NCI-H2196 (cell line): Measurements from ENCODE around the gene SLC24A3.

Experiments used
- DNase-seq: peaks from one replicate; lab custom pipeline; 2025; ENCODE audit not compliant: unreplicated experiment; lab: John Stamatoyannopoulos, UW

The SLC24A3 gene

DNA sequence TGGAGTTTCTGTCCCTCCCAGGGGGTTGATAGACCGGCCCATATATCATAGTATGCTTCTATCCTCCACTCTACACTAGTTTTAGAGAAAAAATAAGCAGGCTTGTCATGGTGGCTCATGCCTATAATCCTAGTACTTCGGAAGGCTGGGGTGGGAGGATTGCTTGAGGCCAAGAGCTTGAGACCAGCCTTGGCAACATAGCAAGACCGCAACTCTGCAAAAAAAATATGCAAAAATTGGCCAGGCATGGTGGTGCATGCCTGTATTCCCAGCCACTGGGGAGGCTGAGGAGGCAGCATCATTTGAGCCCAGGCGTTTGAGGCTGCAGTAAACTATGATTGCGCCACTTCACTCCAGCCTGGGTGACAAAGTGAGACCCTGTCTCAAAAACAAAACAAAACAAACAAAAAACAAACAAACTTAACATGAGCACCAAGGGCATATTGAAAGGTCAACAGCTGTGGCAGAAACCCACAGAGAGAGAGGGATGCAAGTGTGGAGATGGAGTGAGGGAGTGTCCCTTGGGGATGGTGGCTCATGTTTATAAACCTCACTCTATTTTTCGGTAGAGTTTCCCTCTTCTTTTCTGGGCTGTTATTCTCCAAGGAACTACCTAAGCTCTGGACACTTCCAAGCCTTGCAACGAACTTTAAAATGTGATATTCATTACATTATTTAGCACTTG lies 24.1 kb downstream of the SLC24A3 start:
- DNase-seq = no peak

- DNase-seq = no peak
Measured at GRCh38 chr20:19241440-19241839, 29.0 kb downstream of the SLC24A3 start.

DNA sequence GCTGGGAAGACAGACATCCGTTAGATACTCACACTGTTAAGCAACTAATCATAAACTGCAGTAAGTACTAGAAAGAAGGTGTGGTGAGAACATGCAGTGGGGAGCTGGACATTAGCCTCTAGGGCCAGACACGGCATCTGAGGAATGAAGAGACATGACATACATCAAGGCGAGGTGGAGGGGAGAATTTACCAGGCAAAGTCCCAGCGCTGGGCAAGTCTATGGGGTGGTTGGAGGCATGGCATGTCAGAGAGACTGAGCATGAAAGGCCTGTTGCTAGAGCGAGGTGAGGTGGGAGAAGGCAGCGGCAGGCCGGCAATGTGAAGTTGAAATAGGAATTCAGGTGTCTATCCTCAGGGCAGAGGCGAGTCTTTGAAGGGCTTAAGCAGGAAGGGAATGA lies 31.8 kb downstream of the SLC24A3 start:
- DNase-seq = no peak

GRCh38 chr20:19249106-19249879 lies 36.9 kb downstream of the SLC24A3 start:
- DNase-seq = no peak

GRCh38 chr20:19250346-19250745 lies 37.9 kb downstream of the SLC24A3 start:
- no peak for DNase-seq

DNA sequence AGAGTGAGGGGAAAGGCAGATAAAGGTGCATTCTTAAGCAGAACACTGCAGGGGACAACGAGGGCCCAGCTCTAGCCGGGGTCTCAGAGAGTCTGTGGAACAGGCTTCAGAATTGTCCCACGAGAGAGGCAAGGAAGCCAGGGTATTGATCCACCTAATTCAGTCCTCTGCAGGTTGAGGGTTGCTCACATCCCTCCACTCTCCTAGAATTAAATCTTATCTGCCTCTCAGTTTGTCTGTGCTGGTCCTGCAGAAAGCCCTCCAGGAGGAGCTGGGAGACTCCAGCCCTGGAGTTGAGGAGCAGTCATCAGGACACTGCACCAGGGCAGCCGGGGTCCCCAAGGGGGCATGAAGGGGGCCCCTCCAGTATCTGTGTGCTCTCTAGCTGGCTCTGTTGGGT lies 39.1 kb downstream of the SLC24A3 start:
- no peak for DNase-seq

DNA sequence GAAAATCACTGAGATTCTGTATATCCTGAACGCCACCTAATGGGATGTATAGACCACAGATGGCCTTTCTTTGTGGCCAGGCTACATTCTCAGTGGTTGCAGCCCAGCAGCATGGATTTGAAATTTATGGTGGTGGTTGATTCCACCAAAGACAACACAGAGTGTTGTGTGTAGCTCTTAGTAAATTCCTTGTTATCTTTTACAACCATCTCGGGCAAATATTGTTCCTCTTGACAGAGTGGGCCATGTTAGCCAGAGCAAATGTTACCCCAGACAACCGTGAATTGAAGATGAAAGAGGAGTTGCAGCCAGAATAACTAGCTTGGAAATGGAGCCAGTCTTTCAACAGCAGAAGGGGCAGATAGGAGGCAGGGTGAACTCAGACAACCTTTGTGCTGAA lies 39.5 kb downstream of the SLC24A3 start:
- DNase-seq = no peak

DNA sequence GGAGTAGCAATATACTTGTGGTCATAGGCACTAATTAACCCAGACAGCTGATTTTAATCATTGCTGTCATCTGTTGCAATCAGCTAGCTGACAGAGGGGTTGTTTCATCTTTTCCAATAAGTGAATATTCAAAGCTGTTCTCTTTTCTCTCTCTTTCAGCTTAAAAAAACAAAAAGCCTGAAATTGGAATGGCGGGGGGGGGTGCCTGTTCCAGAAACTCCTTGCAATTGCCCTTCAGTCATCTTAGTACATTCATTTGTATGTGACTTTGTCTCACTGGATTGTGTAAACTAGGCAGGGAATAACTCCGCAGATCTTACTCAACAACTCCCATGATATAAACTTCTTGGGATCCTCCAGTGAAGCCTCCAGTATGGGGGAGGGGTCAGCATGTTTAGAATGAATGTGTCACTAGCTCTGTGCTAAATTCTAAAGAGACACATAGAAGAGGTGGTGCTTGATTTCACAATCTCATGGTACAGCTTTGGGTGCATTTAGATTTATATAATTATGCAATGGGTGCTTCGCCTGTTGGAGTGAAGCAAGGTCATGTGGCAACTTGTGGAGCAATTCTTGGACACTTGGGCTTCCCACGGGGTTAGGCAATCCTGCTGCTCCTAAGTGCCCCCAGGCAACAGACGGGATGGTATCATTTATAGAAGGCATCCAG lies 40.1 kb downstream of the SLC24A3 start:
- no peak for DNase-seq

DNA sequence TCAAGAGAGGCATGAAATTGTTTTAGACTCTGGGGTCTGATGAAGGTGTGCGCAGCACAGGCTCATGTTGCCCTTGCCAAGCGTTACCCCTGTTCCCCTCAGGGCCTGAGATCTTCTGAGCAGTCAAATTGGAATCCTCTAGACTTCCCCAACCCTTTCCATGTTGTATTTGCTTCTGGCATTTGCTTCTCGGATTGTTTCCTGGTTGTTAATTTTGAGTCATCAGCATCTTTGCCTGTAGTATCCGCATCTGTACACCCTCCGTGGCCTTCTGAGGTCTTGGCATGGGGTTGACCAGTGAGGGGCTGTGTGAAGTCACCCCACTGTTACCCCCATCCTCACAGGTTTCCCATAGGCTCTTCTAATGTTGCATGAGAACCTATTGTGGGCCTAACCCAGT lies 40.9 kb downstream of the SLC24A3 start:
- DNase-seq = no peak

GRCh38 chr20:19253916-19254820 lies 41.7 kb downstream of the SLC24A3 start:
- no peak for DNase-seq

GRCh38 chr20:19254956-19255355 lies 42.5 kb downstream of the SLC24A3 start:
- no peak for DNase-seq

DNA sequence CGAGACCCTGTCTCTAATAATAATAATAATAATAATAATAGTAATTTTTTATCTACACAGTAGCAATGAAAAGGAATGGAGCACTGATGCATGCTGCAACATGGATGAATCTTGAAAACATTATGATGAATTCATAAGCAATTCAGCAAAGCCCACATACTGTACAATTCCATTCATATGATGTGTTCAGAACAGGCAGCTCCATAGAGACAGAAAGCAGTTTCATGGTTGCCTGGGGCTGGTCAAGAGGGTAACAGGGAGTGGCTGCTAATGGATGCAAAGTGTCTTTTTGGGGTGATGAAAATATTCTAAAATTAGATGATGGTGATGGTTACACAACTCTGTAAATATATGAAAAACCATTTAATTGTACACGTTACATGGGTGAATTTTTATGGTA lies 43.6 kb downstream of the SLC24A3 start:
- DNase-seq = no peak

DNA sequence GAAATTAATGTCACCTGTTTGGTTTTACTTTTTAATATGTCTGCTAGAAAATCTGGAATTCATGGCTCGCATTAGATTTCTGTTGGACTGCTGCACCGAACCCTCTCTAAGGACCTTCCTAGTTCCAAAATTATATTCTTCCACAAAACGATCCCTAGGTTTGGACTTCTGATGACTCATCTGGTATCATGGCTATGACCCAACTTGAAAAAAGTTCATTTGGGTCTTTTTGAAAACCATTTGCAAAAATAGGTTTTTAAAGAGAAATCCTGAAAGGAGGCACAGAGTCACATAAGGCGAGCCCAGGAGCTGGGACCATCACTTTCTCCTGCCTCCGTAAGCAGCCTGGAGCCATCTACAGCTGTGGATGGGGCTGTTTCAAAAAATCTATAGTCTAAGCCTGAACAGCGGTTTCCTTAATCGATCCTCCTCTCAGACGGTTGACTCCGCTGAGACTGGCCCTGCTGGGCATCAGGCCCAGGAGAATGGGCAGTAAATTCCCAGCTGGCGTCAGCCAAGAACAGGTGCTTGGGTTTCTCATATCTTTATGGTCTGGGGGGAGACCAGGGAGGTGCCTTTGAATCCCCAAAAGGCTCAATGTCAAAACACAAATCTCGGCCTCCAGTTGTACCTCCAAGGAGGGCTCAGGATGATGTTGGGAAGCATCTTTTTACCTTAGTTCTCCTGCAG lies 44.6 kb downstream of the SLC24A3 start:
- peak; percentile 31 for DNase-seq

DNA sequence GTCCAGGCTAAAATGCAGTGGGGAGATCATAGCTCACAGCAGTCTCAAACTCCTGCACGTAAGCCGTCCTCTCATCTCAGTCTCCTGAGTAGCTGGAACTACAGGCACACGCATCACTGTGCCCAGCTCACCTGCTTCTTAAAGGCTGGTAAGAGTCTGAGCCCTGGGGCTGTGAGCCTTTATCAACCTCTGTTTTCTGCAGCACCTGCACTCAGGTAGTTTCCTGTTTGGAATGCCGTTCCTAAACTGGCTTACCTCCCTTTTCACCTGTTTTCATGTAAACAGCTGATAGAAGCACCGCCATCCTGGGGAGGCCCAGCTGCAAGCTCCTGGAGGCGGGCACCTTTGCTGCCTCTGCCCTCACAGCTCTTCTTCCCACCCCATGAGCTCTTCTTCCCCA lies 45.4 kb downstream of the SLC24A3 start:
- peak; percentile 33 for DNase-seq

DNA sequence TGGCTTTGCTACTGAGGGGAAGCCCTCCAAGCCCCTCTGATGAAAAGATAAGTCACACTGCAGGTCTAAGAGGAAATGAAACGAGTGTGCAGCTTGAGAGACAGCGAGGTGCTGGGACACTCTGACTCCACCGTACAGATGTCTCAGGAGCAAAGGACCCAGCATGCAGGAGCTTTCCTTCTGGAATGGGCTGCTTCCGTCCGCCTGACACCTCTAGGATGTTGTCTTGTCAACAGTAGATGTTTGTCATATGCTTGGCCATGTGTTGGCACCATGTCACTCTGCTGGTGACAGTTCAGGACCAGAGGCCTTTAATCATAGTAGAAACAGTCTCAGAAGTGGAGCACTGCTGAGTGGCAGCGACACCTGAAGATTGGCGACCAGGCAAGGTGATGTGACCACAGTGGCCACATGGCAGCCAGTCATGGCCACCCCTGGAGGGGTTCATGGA lies 46.7 kb downstream of the SLC24A3 start:
- DNase-seq = no peak

DNA sequence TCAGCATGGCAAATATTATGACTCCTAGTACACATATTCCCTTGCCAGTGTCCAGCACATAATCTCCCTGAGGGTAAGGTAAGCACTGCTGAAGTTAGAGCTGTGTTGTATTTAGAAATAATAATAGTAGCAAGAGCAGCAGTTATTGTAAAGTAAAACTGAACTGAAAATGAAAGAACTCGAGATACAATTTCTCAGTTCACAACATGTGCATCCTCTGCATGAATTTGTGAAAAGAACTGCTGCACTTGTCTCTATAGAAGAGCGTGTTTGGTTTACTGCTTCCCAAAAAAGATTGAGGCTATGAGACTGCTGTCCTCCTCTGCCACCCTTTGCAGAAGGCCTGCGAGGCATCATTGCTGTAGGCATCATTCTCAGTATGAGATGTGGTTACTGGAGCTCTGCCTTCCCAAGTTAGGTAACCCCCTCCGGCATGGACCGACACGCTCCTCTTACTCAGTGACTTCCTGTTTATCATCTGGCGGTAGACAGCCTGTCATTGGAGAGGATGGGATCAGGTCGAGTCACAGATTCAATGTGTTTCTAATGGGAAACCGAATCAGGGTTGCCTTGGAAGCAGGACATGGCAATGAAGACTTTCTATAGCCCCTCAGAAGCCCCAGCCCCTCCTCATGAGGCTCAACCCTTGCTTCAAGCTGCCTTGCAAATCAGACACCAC lies 48.1 kb downstream of the SLC24A3 start:
- no peak for DNase-seq

- DNase-seq = no peak
Measured at GRCh38 chr20:19264191-19264590, 51.7 kb downstream of the SLC24A3 start.

DNA sequence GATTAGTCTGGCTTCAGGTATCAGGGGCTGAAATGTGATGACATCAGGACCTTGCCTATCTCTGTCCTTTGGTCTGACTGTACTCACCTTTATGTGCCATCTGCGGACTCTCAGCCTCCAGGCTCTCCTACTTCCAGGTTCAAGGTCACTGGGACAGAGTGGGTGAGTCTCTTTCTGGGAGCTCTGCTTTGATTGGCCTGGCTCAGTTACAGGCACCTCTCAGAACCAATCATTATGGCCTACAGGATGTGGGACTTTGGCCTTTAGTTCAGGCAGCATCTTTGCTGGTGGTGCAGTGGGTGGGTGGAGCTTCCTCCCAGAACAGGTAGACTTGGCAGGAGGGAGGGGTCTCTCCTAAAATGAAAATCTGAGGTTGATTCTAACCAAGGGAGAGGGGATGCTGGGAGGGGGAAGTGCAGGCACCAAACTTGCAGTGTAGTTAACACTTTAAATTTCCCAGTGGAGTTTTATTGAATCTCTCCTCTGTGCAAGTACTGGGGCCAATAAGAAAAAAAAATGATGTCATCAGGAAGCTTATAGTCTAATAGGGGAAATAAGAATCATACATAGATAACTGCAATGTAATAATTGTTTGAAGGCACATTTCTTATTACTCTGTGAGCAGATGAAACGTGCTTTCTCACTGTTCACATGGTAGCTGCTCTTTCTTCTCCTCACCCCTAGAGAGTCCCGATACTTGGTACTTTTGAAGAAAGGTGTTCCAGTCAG lies 53.4 kb downstream of the SLC24A3 start:
- peak; percentile 32 for DNase-seq

- no peak for DNase-seq
Measured at GRCh38 chr20:19268426-19268825, 56.0 kb downstream of the SLC24A3 start.
